SU-DHL-6 (cell line): ENCODE measurements around the gene ITPR3.

Experiments used
- H2AFZ ChIP-seq: fragments of 200-600 bp; sonication (generic); 2 replicates; pipeline ENCODE4 v1.6.1; 2014; ENCODE audit warnings: low read depth, mild to moderate bottlenecking, moderate library complexity, mixed read lengths, antibody characterized with exemption, low read length; ENCODE audit not compliant: severe bottlenecking
- H3F3A ChIP-seq: fragments of 200-600 bp; shearing (Covaris generic); 2 replicates; pipeline ENCODE4 v1.6.0; 2016; ENCODE audit warnings: antibody characterized with exemption, mild to moderate bottlenecking; ENCODE audit not compliant: insufficient read depth
- H3K27ac ChIP-seq: fragments of 200-600 bp; sonication (generic); 2 replicates; pipeline ENCODE4 v1.5.1; 2016; ENCODE audit warnings: low read depth, mild to moderate bottlenecking, low read length, moderate library complexity, mixed read lengths
- H3K27me3 ChIP-seq: fragments of 200-600 bp; sonication (generic), shearing (Covaris generic); 2 replicates; pipeline ENCODE4 v1.6.0; 2014; ENCODE audit warnings: mild to moderate bottlenecking, low read length
- H3K36me3 ChIP-seq: fragments of 200-600 bp; sonication (generic); 2 replicates; pipeline ENCODE4 v1.6.1; 2014; ENCODE audit warnings: mild to moderate bottlenecking, low read length, mixed read lengths
- H3K4me2 ChIP-seq: fragments of 300-600, 200-600 bp; shearing (Covaris generic), sonication (generic); 2 replicates; pipeline ENCODE4 v1.6.0; 2014; ENCODE audit warnings: low read length, low read depth, mild to moderate bottlenecking; ENCODE audit not compliant: poor library complexity, severe bottlenecking
- H3K4me3 ChIP-seq: fragments of 200-600 bp; sonication (generic); 2 replicates; pipeline ENCODE4 v1.5.1; 2014; ENCODE audit warnings: antibody characterized with exemption, low read length, mild to moderate bottlenecking, mixed read lengths; ENCODE audit not compliant: insufficient read depth, poor library complexity, severe bottlenecking
- H3K79me2 ChIP-seq: fragments of 200-600 bp; sonication (generic); 2 replicates; pipeline ENCODE4 v1.6.1; 2014; ENCODE audit warnings: mild to moderate bottlenecking, low read length, moderate library complexity; ENCODE audit not compliant: insufficient read depth
- H3K9ac ChIP-seq: fragments of 200-600 bp; sonication (generic); 2 replicates; pipeline ENCODE4 v1.7.0; 2014; ENCODE audit warnings: mild to moderate bottlenecking, low read length
- H3K9me2 ChIP-seq: fragments of 200-600 bp; sonication (generic); replicated peaks from 2 replicates; pipeline ENCODE4 v1.6.1; 2014; ENCODE audit warnings: low read length; ENCODE audit not compliant: insufficient read depth
- H3K9me3 ChIP-seq: fragments of 200-600 bp; sonication (generic); 2 replicates; pipeline ENCODE4 v1.6.1; 2014; ENCODE audit warnings: low read length, mixed read lengths; ENCODE audit not compliant: insufficient read depth
- H4K20me1 ChIP-seq: fragments of 200-600 bp; sonication (generic); 2 replicates; pipeline ENCODE4 v1.6.1; 2014; ENCODE audit warnings: low read depth, mild to moderate bottlenecking, antibody characterized with exemption, low read length, moderate library complexity, mixed read lengths
- EZH2phosphoT487 ChIP-seq: fragments of 200-600 bp; sonication (generic), shearing (Covaris generic); conservative IDR thresholded peaks from 2 replicates; pipeline ENCODE4 v1.6.1; 2018; ENCODE audit warnings: mild to moderate bottlenecking, antibody characterized with exemption, low read length, moderate library complexity, mixed read lengths
- TF ChIP-seq, protein P1 (sequence below): fragments of 200-600 bp; sonication (generic); IDR thresholded peaks from one replicate; pipeline ENCODE4 v1.5.1; 2017; ENCODE audit warnings: antibody characterized with exemption, mild to moderate bottlenecking, low read length, moderate library complexity; ENCODE audit not compliant: insufficient read depth, poor library complexity, severe bottlenecking

ITPR3 gene

DNA sequence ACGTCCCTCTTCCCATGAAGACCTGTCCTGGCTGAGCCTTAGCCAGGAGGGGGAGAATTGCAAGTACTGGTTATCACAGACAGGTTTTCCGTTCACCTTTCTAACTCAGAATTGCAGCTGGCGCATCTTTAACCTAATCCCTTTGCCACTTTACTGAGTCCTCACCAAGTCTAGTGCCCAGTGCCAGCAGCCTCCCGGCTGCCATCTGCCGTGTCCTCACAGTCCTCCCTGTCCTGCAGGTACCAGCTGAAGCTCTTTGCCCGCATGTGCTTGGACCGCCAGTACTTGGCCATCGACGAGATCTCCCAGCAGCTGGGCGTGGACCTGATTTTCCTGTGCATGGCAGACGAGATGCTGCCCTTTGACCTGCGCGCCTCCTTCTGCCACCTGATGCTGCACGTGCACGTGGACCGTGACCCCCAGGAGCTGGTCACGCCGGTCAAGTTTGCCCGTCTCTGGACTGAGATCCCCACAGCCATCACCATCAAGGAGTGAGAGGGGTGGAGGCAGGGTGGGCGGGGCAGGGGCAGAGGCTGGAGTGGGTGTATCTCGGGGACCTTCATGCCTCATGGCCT, 49.1 kb downstream of the ITPR3 start:
- H3K9me2 ChIP-seq: no peaks in the 10 kb centered on the region
- TF ChIP-seq, protein P1, sequence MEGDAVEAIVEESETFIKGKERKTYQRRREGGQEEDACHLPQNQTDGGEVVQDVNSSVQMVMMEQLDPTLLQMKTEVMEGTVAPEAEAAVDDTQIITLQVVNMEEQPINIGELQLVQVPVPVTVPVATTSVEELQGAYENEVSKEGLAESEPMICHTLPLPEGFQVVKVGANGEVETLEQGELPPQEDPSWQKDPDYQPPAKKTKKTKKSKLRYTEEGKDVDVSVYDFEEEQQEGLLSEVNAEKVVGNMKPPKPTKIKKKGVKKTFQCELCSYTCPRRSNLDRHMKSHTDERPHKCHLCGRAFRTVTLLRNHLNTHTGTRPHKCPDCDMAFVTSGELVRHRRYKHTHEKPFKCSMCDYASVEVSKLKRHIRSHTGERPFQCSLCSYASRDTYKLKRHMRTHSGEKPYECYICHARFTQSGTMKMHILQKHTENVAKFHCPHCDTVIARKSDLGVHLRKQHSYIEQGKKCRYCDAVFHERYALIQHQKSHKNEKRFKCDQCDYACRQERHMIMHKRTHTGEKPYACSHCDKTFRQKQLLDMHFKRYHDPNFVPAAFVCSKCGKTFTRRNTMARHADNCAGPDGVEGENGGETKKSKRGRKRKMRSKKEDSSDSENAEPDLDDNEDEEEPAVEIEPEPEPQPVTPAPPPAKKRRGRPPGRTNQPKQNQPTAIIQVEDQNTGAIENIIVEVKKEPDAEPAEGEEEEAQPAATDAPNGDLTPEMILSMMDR: no peak
- TF ChIP-seq EZH2phosphoT487: no peak
- no peaks in the 10 kb centered on the region for H3F3A ChIP-seq
- H3K27ac ChIP-seq: no peak overlapping the region
- no peaks in the 10 kb centered on the region for H3K27me3 ChIP-seq
- no peaks in the 10 kb centered on the region for H3K9me3 ChIP-seq
- H3K79me2 ChIP-seq: no peaks in the 10 kb centered on the region
- no peak overlapping the region for H3K9ac ChIP-seq
- H4K20me1 ChIP-seq: no peaks in the 10 kb centered on the region
- H3K4me2 ChIP-seq: no peak overlapping the region
- no peak overlapping the region for H2AFZ ChIP-seq
- H3K4me3 ChIP-seq: no peak overlapping the region
- H3K36me3 ChIP-seq: peaks cover 7% of the 10 kb centered on the region; the same call in 1 of the 2 replicates

DNA sequence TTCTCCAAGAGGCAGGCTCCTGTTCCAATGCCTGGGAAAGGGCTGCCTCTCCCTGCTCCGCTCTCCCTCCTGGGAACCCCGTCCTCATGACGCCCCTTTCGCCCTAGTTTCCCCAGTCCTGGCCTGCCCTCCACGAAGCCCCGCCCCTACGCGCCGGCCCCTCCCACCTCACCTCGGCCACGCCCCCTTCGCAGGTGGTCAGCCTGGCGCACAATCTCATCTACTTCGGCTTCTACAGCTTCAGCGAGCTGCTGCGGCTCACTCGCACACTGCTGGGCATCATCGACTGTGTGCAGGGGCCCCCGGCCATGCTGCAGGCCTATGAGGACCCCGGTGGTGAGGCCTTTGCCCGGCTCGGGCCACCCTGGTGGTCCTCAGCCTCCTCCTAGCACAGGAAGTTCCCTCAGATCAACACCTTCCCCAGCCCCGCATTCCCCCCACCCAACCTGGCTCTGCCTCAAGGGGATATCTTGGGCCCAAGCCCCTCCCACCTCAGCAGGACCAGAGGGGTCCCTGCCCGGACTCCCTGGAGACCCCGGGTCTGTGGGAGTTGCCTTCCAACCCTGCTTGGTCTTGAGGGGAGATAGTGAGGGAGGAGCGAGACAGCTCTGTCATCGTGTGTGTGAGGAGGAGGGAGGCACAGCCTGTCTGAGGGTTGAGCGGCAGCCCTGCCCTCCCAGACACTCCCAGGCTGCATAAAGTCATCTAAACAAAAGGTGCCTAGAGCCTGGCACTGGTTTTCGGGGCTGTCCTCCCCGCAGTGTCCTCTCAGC, 50.0 kb downstream of the ITPR3 start:
- no peak overlapping the region for H2AFZ ChIP-seq
- H3F3A ChIP-seq: no peaks in the 10 kb centered on the region
- H3K27ac ChIP-seq: no peak overlapping the region
- TF ChIP-seq, protein P1: no peak
- TF ChIP-seq EZH2phosphoT487: no peak
- H3K9ac ChIP-seq: no peak overlapping the region
- H3K4me3 ChIP-seq: no peak overlapping the region
- no peaks in the 10 kb centered on the region for H3K9me3 ChIP-seq
- H3K27me3 ChIP-seq: no peaks in the 10 kb centered on the region
- H3K36me3 ChIP-seq: peaks cover 7% of the 10 kb centered on the region; the same call in 1 of the 2 replicates
- H3K9me2 ChIP-seq: no peaks in the 10 kb centered on the region
- H3K79me2 ChIP-seq: no peaks in the 10 kb centered on the region
- no peaks in the 10 kb centered on the region for H4K20me1 ChIP-seq
- H3K4me2 ChIP-seq: no peak overlapping the region

DNA sequence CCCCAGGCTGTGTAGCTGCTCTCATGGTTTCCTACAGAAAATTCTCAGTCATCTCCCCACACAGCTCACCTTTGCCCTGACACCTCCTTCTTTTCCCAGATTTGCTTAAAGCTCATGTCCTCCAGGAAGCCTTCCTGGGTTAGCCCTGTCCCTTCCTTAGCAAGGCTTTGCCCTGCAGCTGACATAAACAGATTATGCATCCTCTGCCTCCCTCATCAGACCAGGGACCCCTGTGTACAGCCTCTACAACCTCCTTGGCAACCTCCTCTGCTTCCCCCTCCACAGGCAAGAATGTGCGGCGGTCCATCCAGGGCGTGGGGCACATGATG, 50.6 kb downstream of the ITPR3 start:
- H3K9me2 ChIP-seq: no peaks in the 10 kb centered on the region
- no peaks in the 10 kb centered on the region for H3K9me3 ChIP-seq
- H3K9ac ChIP-seq: no peak overlapping the region

More for the DNA sequence above, 50.6 kb downstream of the ITPR3 start:
- no peaks in the 10 kb centered on the region for H3K79me2 ChIP-seq
- H3K27me3 ChIP-seq: no peaks in the 10 kb centered on the region
- no peak overlapping the region for H3K27ac ChIP-seq
- H3K36me3 ChIP-seq: 0 out of 2 replicates have a peak, but pooled peaks cover 4% of the 10 kb centered on the region
- H3F3A ChIP-seq: no peaks in the 10 kb centered on the region
- no peaks in the 10 kb centered on the region for H4K20me1 ChIP-seq
- TF ChIP-seq, protein P1: no peak
- no peak for TF ChIP-seq EZH2phosphoT487
- H2AFZ ChIP-seq: no peak overlapping the region
- no peak overlapping the region for H3K4me2 ChIP-seq
- H3K4me3 ChIP-seq: no peak overlapping the region
